ENCODE data around the gene PRKCZ.

The PRKCZ gene

DNA sequence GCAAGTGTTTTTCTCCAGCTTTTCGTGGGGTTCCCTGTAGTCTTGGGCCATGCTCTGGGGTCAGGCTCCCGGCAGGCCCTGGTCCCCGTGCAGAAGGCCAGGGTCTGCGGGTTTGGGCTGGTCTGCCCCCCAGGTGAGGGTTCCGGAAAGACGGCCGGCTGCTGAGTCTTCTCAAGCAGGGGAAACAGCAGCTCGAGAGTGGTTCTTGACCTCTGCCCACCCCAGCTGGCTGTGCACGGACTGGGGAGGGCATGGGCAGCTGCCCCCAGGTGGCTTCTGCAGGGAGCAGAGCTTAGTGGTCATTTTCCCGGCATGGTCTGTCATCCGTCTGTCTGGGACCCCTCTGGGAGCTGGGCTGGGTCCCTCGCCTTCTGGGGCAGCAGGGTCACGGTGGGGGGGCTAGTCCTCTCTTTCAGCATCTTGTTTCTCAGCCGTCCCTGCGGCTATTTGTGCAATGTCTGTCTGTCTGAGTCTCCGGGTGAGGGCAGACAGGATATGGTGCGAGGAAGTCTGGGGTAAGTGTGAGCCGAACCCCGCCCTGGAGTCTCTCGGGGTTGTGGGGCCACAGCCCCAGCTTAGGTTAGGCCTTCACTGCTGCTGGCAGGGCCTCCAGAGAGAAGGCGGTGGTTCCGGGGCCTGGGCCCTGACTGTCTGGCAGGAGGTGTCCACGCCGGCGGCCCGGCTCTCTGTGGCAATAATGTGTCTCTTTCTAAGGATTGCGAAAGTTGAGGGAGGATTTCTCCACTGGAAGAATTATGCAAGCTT lies 184.0 kb downstream of the PRKCZ start:
- DNase-seq: no peak

DNA sequence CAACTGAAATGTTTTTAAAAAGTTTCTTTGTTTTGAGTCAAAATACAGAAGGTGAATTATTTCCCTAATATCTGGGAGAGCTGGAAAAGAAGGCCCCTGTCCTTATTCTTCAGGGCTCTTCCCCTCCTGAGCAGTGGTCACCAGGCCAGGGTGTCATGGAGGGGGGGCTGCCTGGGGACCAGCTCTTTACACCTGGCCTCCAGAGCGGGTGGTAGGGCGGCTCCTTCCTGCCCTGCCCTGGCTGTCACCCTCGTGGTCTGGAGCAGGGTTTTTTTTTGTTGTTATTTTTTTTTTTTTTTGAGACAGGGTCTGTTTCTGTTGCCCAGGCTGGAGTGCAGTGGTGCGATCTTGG lies 184.5 kb downstream of the PRKCZ start:
- no peak for DNase-seq

All from eye (tissue), 1 donor.